Midbrain (tissue), 1 donor: ENCODE data around the gene SEMA6C.

ENCODE experiments used
- DNase-seq: peaks from one replicate; lab custom pipeline; 2025; lab: John Stamatoyannopoulos, UW

The SEMA6C gene

DNA sequence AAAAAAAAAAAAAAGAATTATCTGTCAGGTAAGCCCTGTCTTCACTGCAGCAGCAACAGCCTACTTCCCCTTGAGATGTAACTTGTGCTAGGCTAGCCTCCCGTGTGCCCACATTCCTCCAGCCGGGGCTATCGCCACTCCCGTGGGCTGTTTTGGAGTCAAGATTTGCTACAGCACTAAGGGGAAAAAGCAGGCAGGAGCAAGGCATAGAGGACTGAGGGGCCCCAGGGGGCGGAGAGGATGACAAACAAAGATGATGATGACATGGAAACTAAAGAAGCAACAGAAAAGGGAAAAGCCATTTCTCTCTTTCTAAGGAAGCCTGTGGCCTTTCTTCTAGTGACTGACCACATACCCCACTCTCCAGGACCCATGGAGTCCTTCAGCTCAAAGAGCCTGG lies 11.9 kb upstream of the SEMA6C start:
- DNase-seq, result no peak

DNA sequence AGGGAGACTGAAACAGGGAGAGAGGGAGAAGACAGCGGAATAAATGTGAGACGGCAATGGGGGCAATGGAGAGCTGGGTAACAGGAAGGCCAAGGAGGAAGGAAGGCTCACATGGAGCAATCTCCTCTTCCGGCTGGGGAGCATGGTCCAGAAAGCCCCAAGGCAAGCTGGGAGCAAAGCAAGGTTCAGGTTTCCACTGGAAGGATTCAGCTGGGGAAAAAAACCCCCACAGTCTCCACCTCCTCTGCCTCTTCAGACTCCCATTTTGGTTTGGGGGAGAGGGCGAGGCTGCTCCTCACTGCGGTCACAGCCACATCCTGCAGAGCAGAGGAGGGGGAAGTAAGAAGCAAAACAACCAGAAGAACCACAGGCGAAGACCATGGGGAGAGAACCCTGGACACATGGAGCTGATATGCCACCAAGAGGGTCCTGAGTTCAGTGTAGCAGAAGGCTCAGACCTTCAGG lies 10.7 kb upstream of the SEMA6C start:
- DNase-seq, result no peak

DNA sequence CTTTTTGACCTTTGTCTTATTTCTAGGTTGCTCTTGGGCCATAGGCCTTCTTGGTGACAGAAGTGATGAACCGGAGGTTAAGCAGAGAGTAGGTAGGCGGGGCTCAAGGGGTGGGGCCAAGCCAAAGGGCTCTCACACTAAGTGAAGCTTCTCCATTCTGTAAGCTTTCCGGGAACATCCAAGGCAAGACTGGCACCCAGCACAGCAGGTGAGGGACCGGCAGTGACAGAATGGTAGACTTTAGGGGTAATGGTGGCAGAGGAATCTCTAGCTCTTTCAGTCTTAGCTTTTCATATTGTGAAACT lies 10.0 kb upstream of the SEMA6C start, which contains the start of gene TNFAIP8L2:
TSS of gene TNFAIP8L2 (plus strand) at position 135 of the 305 bp plus-strand sequence. CDS start 2,049 bp downstream, outside the sequence.
- peak; percentile 11 for DNase-seq

- DNase-seq, result no peak
Observed at GRCh38 chr1:151147665-151148064, 1.2 kb upstream of the SEMA6C start.

- DNase-seq, result no peak
Observed at GRCh38 chr1:151147132-151147503, 687 bp upstream of the SEMA6C start.

GRCh38 chr1:151146072-151146411 lies 389 bp downstream of the SEMA6C start:
- DNase-seq, result no peak

DNA sequence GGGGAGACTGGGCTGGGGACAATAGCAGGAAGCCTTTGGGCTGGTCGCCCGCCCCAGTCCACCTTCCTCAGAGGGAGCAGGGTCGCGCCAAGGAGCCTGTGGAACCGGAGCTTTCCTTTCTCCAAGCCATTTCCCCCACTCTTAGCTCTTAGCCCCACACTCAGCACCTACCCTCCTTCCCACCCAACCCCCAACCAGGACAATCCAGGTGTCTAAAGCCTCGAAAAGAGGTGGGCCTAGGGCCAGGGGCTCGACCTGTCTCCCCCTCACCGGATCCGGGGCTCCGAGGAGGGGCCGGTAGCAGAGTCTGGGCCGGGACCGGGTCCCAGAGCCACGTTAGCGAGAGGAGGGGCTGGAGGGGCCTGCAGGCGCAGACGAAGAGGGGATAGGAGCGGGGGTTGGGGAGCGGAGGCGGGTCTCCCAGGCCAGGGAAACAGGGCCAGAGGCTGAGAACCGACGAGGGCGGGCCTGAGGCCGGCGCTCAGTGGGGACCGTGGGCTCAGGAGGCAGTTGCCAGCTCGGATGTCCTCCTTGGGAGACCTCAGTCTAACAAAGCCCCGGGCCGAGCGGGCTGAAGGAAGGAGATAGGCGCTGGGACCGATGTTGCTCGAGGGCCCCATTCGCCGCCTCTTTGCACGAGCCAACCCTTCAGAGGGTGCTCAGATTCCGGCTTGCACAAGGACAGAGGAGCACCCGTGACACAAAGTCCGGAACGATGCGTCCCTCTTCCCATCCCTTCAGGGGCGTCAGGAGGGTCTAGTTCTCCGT lies 943 bp downstream of the SEMA6C start:
- DNase-seq, result no peak

DNA sequence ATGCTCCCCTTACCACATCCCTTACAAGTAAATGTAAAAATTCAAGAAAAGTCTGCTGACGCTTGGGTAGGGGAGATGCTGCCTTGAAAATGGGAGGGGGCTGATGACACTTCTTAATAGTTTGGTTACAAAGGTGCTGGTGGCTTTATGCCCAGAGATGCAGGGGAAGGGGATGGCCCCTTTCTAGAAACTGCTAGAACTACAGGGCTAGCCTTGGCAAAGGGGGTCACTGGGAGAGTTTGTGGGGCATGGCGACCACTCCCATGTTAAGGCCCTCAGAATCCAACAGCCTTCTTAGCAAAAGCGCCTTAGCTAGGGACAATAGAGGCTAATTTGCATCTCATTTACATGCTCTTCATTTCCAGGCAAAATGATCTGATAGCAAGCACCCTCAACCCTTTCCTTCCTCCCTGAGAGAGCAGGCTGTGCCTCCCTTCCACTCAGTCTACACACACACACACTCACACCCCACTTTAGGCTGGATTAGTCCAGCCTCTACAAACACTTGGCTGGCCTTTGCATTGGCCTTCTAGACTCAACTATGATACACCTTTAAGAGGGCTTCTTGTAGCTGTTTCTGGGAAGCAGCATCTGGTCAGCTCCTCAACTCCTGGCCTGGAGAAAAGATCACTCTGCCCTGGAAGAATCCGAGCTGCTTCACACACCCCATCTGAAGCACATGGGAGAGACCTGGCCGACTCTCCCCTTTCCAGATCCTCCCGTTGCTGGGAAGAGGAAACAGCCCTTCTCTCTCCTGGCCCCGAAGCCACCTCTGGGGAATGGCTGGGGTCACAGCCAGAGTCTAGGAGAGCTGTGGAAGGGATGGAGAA lies 1.7 kb downstream of the SEMA6C start:
- no peak for DNase-seq

DNA sequence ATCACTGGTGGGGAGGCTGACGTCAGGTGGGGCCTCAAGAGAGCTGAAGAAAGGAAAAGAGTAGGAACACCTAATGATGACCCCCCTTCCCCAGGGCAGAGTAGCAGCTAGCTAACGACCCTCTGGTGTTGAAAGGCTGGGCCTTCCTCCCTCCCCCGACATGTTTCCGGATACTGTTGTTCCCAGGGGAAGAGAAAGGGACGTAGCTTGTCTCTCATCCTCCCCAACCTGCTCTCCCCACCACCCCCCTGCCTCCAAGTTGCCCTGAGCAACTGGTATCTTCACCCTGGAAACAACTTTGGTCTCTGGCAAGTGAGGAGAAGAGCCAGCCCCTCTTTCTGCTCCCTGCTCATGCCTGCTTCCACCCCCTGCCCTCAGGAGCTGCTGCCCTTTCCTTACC lies 2.4 kb downstream of the SEMA6C start:
- no peak for DNase-seq

GRCh38 chr1:151143057-151143435 lies 3.4 kb downstream of the SEMA6C start:
- no peak for DNase-seq

DNA sequence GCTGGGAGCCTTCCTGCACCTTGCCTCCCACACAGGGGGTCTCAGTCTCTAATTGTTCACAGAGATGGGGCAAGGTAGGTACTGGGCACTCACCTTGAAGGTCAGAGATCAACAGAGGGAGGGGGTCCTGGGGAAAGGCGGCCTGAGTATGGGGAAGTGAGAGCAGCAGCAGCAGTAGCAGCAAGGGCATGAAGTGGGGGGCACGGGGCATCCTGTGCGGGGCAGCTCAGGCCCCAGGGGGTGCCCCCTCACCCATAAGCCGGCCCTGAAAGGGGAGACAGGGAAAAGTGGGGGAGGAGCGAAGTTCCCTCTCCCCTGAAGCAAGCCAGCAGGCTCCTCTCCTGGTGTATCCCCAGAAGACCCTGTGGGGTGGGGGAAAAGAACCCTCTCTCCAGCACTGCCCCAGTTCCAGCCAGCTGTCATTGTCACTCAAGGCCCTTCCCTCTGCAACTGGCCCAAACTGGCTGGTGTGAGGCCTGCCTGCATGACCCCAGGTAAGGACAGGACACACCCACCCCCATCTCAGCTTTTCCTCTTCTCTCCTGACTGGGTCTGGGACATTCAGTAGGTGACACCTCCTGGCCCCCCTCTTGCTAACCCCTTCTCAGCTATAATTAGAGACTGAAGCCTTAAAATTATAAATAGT lies 3.9 kb downstream of the SEMA6C start:
- no peak for DNase-seq

GRCh38 chr1:151137789-151138188 lies 8.6 kb downstream of the SEMA6C start:
- DNase-seq, result no peak

GRCh38 chr1:151135433-151136385 lies 10.7 kb downstream of the SEMA6C start:
- no peak for DNase-seq

DNA sequence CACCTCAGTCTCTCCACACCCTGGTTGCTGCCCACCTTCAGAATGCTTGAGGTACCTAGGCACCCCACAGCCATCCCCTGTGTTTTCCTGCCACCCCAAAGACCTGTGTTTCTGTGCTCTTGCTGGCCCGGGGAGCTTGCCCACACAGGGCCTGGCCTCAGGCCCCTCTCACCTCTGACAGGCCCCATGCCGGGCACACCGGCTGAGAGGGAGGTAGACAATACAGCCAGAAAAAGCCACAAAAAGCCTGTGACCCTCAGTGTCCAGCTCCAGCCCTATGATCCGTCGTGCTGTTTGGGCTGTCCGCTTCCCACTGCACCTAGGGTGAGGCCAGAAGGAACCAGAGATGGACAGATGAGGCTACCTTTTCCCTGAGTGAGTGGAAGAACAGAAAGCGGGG lies 11.4 kb downstream of the SEMA6C start:
- DNase-seq, result no peak

- DNase-seq, result no peak
Observed at GRCh38 chr1:151134396-151134795, 12.0 kb downstream of the SEMA6C start.

- DNase-seq, result no peak
Observed at GRCh38 chr1:151133018-151133806, 13.2 kb downstream of the SEMA6C start.

DNA sequence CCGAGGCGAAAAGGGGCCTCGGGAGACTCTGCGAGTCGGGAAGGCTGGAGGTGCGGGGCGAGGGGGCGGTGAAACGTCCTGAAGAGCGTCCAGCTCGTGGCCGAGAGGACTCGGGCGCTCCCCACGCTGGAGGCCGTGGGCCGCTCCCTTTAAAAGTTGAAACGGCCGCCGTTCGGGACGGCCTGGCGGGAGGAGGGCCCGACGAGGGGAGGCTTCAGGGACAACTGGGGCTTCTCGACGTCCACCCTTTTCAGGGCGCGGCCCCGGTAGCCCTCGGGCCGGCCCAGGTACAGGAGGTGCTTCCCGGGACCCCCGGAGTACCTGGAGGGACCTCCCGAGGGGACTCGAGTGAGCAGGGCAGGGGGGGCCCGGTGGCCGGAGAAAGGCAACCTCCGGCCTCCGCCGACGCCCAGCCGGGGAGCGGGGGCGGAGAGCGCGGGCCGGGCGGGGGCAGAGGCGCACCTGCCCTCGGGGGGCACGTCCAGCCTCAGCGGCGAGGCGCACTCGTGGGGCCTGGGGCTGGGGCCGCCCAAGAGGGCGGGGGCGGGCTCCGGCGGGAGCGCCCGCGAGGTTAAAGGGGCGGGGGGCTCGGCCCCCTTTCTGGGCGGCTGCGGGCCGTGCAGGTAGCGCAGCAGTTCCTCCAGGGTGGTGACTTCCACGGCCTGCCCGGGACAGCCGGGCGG lies 14.0 kb downstream of the SEMA6C start:
- DNase-seq, result no peak

- no peak for DNase-seq
Observed at GRCh38 chr1:151131701-151132334, 14.6 kb downstream of the SEMA6C start.

GRCh38 chr1:151130987-151131586 lies 15.3 kb downstream of the SEMA6C start:
- peak; percentile 65 for DNase-seq
